Esophagus muscularis mucosa (tissue), 4 donors: ENCODE data around the gene TUBGCP6. TPM values are rescaled to one million over a fixed set of nuclear protein-coding genes. Genes with fewer than 3 reads are reported as not detected.

Experiments used
- DNase-seq: peaks from one replicate; pipeline ENCODE4 v3.0.0-alpha.2; 2017; ENCODE audit errors: extremely low spot score
- H3K27ac ChIP-seq, 4 donors: fragments of 200-600 bp; sonication (generic); replicated peaks in 1 of 4; 1 replicate in 3 of 4; 2 replicates in 1 of 4; pipeline ENCODE4 v1.5.1; 2016 to 2019; ENCODE audit warnings: mild to moderate bottlenecking in 1 of 4
- H3K27me3 ChIP-seq, 4 donors: fragments of 200-600 bp; sonication (generic); one replicate each; pipeline versions ENCODE4 v1.5.1 to v1.6.0; 2016 to 2019
- H3K36me3 ChIP-seq, 4 donors: fragments of 200-600 bp; sonication (generic); one replicate each; pipeline ENCODE4 v1.5.1; 2016 to 2019
- H3K4me1 ChIP-seq, 4 donors: fragments of 200-600 bp; sonication (generic); one replicate each; pipeline ENCODE4 v1.5.1; 2016 to 2019
- H3K4me3 ChIP-seq, 4 donors: fragments of 200-600 bp; sonication (generic); 1 replicate in 2 of 4; 2 replicates in 2 of 4; pipeline ENCODE4 v1.5.1; 2016 to 2019; ENCODE audit warnings: mild to moderate bottlenecking in 4 of 4, moderate library complexity in 1 of 4
- H3K9me3 ChIP-seq, 4 donors: fragments of 200-600 bp; sonication (generic); 1 replicate in 3 of 4; 2 replicates in 1 of 4; pipeline ENCODE4 v1.5.1; 2016 to 2019
- CTCF ChIP-seq, 3 experiments: fragments of 200-600 bp in 2 of 3; fragments of 450-650 bp in 1 of 3; sonication (generic) in 2 of 3; IDR thresholded peaks; one replicate each; pipeline ENCODE4 v1.5.1; 2017 to 2019; ENCODE audit warnings: antibody characterized with exemption in 3 of 3, mild to moderate bottlenecking in 2 of 3, moderate library complexity in 1 of 3
- EP300 ChIP-seq: sonication (generic); formaldehyde crosslinking; IDR thresholded peaks from one replicate; pipeline ENCODE4 v1.6.1; 2017; ENCODE audit warnings: antibody characterized with exemption
- POLR2A ChIP-seq: fragments of 450-650 bp; IDR thresholded peaks from one replicate; pipeline ENCODE4 v1.6.1; 2017; ENCODE audit warnings: antibody characterized with exemption, moderate library complexity, mild to moderate bottlenecking, low read depth
- POLR2AphosphoS5 ChIP-seq, 2 donors: sonication (generic); formaldehyde crosslinking; IDR thresholded peaks; one replicate each; pipeline ENCODE4 v1.6.1; 2017; ENCODE audit warnings: antibody characterized with exemption in 2 of 2
- WGBS: methylation state at CpG from one replicate; pipeline ENCODE4 v1.1.5; 2018; 5-methylcytosine and 5-hydroxymethylcytosine counted together
- intact Hi-C: fragments of 100-400 bp; cut with DNase I; formaldehyde crosslinking; loops from one replicate; pipeline ENCODE4 v1.15.1; 2023
- total RNA-seq, 4 donors: library from RNA; depleted of rRNA; stranded (reverse); fragments of >200 nt; gene quantifications; one replicate each; pipeline versions ENCODE4 v1.1.0 to v1.2.1, GENCODE V29; 2016

Gene TUBGCP6
- total RNA-seq, 4 donors from 2014 or later = 20.2 to 38.0 (median 30.0) TPM

GRCh38 chr22:50197856-50198623, 46.8 kb downstream of the TUBGCP6 start:
- 91% methylated on average over 30 of the region's 61 CpGs for whole genome bisulfite sequencing
- no peak for DNase-seq
- intact Hi-C loops = no loop called here
- H3K4me3 ChIP-seq = no peak overlapping the region
- peaks cover 22 to 30% (median 30%) of the 10 kb centered on the region in 4 donors for H3K4me1 ChIP-seq
- H3K27ac ChIP-seq = no peak overlapping the region
- H3K9me3 ChIP-seq = no peaks in the 10 kb centered on the region
- peaks cover 5 to 61% (median 58%) of the 10 kb centered on the region in 4 donors for H3K36me3 ChIP-seq
- H3K27me3 ChIP-seq = no peaks in the 10 kb centered on the region
- TF ChIP-seq POLR2AphosphoS5 (IDR thresholded peaks at IDR 0.05) (no peak), EP300 (no peak), CTCF (IDR thresholded peaks at IDR 0.05) (no peak), POLR2A (no peak)

- Histone ChIP-seq H3K4me1 (peaks cover 16 to 31% (median 23%) of the 10 kb centered on the region in 4 donors), H3K27ac (no peak overlapping the region), H3K27me3 (no peaks in the 10 kb centered on the region), H3K4me3 (no peak overlapping the region), H3K36me3 (peaks cover 5 to 62% (median 59%) of the 10 kb centered on the region in 4 donors), H3K9me3 (no peaks in the 10 kb centered on the region)
- TF ChIP-seq POLR2AphosphoS5 (IDR thresholded peaks at IDR 0.05) (no peak), POLR2A (no peak), CTCF (IDR thresholded peaks at IDR 0.05) (no peak), EP300 (no peak)
- no peak for DNase-seq
- intact Hi-C loops = no loop called here
- WGBS = 86% methylated on average over 17 of the region's 23 CpGs
Measured at GRCh38 chr22:50197000-50197800, 47.6 kb downstream of the TUBGCP6 start.

DNA sequence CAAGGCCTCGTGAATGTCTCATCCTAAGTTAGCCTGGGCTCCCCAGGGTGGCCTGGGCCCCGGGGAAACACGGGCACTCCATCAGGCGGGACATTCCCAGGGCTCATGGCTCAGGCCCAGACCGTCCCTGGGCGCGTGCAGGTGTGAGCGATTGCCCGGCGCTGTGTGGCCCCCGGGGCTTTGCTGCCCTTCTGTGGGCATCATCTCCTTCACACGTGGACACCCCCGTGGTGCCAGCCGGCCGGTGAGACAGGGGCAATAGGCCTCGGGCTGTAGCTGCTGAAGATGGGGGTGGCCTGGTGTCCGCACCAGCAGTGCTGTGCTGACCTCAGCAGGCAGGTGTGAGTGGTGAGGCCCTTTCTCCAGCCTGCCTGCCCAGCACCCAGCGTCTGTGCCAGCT, 48.6 kb downstream of the TUBGCP6 start:
- no peaks in the 10 kb centered on the region for H3K9me3 ChIP-seq
- WGBS = 83% methylated on average over 2 of the region's 18 CpGs
- no peak for DNase-seq
- H3K36me3 ChIP-seq = peaks cover 5 to 66% (median 59%) of the 10 kb centered on the region in 4 donors
- H3K4me1 ChIP-seq = peaks cover 11 to 30% (median 18%) of the 10 kb centered on the region in 4 donors
- no peak overlapping the region for H3K27ac ChIP-seq
- H3K27me3 ChIP-seq = no peaks in the 10 kb centered on the region
- H3K4me3 ChIP-seq = no peak overlapping the region
- TF ChIP-seq POLR2A (no peak), CTCF (IDR thresholded peaks at IDR 0.05) (no peak), POLR2AphosphoS5 (IDR thresholded peaks at IDR 0.05) (no peak), EP300 (no peak)
- intact Hi-C loops = no loop called here

DNA sequence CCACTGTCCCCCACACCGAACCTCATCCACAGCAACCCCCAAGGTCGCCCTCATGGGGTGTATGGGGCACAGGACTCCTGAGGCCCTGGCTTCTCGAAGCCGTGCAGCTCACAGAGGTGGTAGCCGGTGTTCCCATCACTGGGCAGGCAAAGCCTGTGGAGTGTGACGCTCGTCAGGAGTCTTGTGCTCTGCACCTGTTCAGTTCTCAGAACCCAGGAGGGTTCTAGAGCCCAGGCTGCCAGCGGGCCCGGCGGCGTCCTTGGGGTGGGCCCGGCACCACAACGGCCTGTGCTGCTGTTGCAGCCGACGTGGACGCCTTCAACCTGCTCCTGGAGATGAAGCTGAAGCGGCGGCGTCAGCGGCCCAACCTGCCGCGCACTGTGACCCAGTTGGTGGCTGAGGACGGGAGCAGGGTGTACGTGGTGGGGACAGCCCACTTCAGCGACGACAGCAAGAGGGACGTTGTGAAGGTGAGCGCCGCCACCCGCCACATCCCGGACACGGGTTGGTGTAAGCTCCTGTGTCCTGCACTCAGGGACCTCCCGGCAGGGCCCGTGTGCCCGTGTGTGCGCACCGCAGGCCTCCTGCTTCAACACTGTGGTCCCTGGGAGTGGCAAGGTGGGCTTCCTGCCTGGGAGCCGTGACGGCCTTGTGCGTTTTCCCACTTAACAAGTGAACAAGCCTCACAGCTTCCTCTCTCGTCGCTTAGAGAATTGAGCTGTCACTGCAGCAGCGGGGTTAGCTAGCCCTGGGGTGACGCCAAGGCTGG, 50.6 kb downstream of the TUBGCP6 start:
- intact Hi-C loops = no loop called here
- Histone ChIP-seq H3K9me3 (no peaks in the 10 kb centered on the region), H3K27ac (no peak overlapping the region), H3K4me3 (no peak overlapping the region), H3K27me3 (no peaks in the 10 kb centered on the region), H3K4me1 (peaks cover 18 to 37% (median 27%) of the 10 kb centered on the region in 4 donors), H3K36me3 (peaks cover 5 to 64% (median 59%) of the 10 kb centered on the region in 4 donors)
- 90% methylated on average over 43 of the region's 44 CpGs for WGBS
- TF ChIP-seq EP300 (no peak), POLR2AphosphoS5 (IDR thresholded peaks at IDR 0.05) (no peak), POLR2A (no peak), CTCF (IDR thresholded peaks at IDR 0.05) (no peak)
- DNase-seq = no peak
